ENCODE data around the gene BRD2.

The BRD2 gene

GRCh38 chr6:33024521-33024920, 56.1 kb downstream of the BRD2 start:
- Histone ChIP-seq H3K27ac (ENCODE audit: low read length) (no peak overlapping the region), H2AFZ (ENCODE audit: low read depth, low read length) (no peak overlapping the region), H3K79me2 (ENCODE audit: insufficient read depth, low read length) (no peaks in the 10 kb centered on the region), H4K20me1 (ENCODE audit: insufficient read depth, low read length) (no peaks in the 10 kb centered on the region; the same call in 1 of the 2 replicates), H3K4me2 (ENCODE audit: insufficient read depth, low read length) (no peak overlapping the region), H3K4me1 (ENCODE audit: insufficient read depth, low read length) (no peaks in the 10 kb centered on the region), H3K4me3 (ENCODE audit: low read depth in 1 of 2, low read length in 2 of 2) (no peak overlapping the region), H3K27me3 (ENCODE audit: insufficient read depth, low read length, poor library complexity) (peaks cover 32% of the 10 kb centered on the region), H3K9ac (ENCODE audit: low read depth, low read length) (no peak overlapping the region), H3K36me3 (ENCODE audit: insufficient read depth, low read length) (no peaks in the 10 kb centered on the region), H3K9me3 (ENCODE audit: insufficient read depth, low read length, severe bottlenecking) (no peaks in the 10 kb centered on the region)
- DNase-seq (no peak), ATAC-seq (ENCODE audit: insufficient read depth, low read depth) (no peak)
- TF ChIP-seq, protein P1, sequence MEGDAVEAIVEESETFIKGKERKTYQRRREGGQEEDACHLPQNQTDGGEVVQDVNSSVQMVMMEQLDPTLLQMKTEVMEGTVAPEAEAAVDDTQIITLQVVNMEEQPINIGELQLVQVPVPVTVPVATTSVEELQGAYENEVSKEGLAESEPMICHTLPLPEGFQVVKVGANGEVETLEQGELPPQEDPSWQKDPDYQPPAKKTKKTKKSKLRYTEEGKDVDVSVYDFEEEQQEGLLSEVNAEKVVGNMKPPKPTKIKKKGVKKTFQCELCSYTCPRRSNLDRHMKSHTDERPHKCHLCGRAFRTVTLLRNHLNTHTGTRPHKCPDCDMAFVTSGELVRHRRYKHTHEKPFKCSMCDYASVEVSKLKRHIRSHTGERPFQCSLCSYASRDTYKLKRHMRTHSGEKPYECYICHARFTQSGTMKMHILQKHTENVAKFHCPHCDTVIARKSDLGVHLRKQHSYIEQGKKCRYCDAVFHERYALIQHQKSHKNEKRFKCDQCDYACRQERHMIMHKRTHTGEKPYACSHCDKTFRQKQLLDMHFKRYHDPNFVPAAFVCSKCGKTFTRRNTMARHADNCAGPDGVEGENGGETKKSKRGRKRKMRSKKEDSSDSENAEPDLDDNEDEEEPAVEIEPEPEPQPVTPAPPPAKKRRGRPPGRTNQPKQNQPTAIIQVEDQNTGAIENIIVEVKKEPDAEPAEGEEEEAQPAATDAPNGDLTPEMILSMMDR (IDR thresholded peaks at IDR 0.05; ENCODE audit: borderline replicate concordance, extremely low read depth, low read length, poor library complexity, severe bottlenecking): no peak
- no peak for TF ChIP-seq EZH2 (IDR thresholded peaks at IDR 0.05; ENCODE audit: borderline replicate concordance, low read depth, low read length, severe bottlenecking)

- Histone ChIP-seq H4K20me1 (ENCODE audit: insufficient read depth, low read length) (no peaks in the 10 kb centered on the region), H3K9ac (ENCODE audit: low read depth, low read length) (no peak overlapping the region), H2AFZ (ENCODE audit: low read depth, low read length) (no peak overlapping the region), H3K4me1 (ENCODE audit: insufficient read depth, low read length) (no peaks in the 10 kb centered on the region), H3K9me3 (ENCODE audit: insufficient read depth, low read length, severe bottlenecking) (no peaks in the 10 kb centered on the region), H3K4me3 (ENCODE audit: low read depth in 1 of 2, low read length in 2 of 2) (no peak overlapping the region), H3K4me2 (ENCODE audit: insufficient read depth, low read length) (no peak overlapping the region), H3K79me2 (ENCODE audit: insufficient read depth, low read length) (no peaks in the 10 kb centered on the region), H3K27me3 (ENCODE audit: insufficient read depth, low read length, poor library complexity) (peaks cover 30% of the 10 kb centered on the region), H3K27ac (ENCODE audit: low read length) (no peak overlapping the region), H3K36me3 (ENCODE audit: insufficient read depth, low read length) (no peaks in the 10 kb centered on the region)
- DNase-seq (no peak), ATAC-seq (ENCODE audit: insufficient read depth, low read depth) (no peak)
- no peak for TF ChIP-seq EZH2 (IDR thresholded peaks at IDR 0.05; ENCODE audit: borderline replicate concordance, low read depth, low read length, severe bottlenecking)
- TF ChIP-seq, protein P1 (IDR thresholded peaks at IDR 0.05; ENCODE audit: borderline replicate concordance, extremely low read depth, low read length, poor library complexity, severe bottlenecking): no peak
These were observed 59.9 kb downstream of the BRD2 start for GRCh38 chr6:33028220-33028849.

GRCh38 chr6:33029328-33030184, 61.2 kb downstream of the BRD2 start:
- Histone ChIP-seq H3K79me2 (ENCODE audit: insufficient read depth, low read length) (no peaks in the 10 kb centered on the region), H3K36me3 (ENCODE audit: insufficient read depth, low read length) (no peaks in the 10 kb centered on the region), H3K4me2 (ENCODE audit: insufficient read depth, low read length) (no peak overlapping the region), H3K9me3 (ENCODE audit: insufficient read depth, low read length, severe bottlenecking) (no peaks in the 10 kb centered on the region), H2AFZ (ENCODE audit: low read depth, low read length) (no peak overlapping the region), H3K9ac (ENCODE audit: low read depth, low read length) (no peak overlapping the region), H3K27me3 (ENCODE audit: insufficient read depth, low read length, poor library complexity) (peaks cover 30% of the 10 kb centered on the region), H3K4me3 (ENCODE audit: low read depth in 1 of 2, low read length in 2 of 2) (no peak overlapping the region), H3K27ac (ENCODE audit: low read length) (no peak overlapping the region), H4K20me1 (ENCODE audit: insufficient read depth, low read length) (no peaks in the 10 kb centered on the region), H3K4me1 (ENCODE audit: insufficient read depth, low read length) (no peaks in the 10 kb centered on the region)
- TF ChIP-seq, protein P1 (IDR thresholded peaks at IDR 0.05; ENCODE audit: borderline replicate concordance, extremely low read depth, low read length, poor library complexity, severe bottlenecking): no peak
- no peak for TF ChIP-seq EZH2 (IDR thresholded peaks at IDR 0.05; ENCODE audit: borderline replicate concordance, low read depth, low read length, severe bottlenecking)
- ATAC-seq (ENCODE audit: insufficient read depth, low read depth) (no peak), DNase-seq (no peak)
